OCI-LY1 (cell line): ENCODE data around the gene BTRC.

Experiments
- H2AFZ ChIP-seq: fragments of 200-600 bp; sonication (generic), shearing (Covaris generic); 2 replicates; pipeline ENCODE4 v1.6.0; 2014; ENCODE audit warnings: antibody characterized with exemption, mild to moderate bottlenecking, low read length
- H3F3A ChIP-seq: fragments of 200-600 bp; sonication (generic), shearing (Covaris generic); 2 replicates; pipeline ENCODE4 v1.6.0; 2014; ENCODE audit warnings: mild to moderate bottlenecking, antibody characterized with exemption, low read length, moderate library complexity; ENCODE audit not compliant: insufficient read depth
- H3K27ac ChIP-seq: fragments of 200-600 bp; sonication (generic); 2 replicates; pipeline ENCODE4 v1.5.1; 2014; ENCODE audit warnings: low read length, mixed run types, mild to moderate bottlenecking, low read depth; ENCODE audit not compliant: poor library complexity, severe bottlenecking
- H3K27me3 ChIP-seq: fragments of 200-600 bp; sonication (generic); 2 replicates; pipeline ENCODE4 v1.6.0; 2014; ENCODE audit warnings: antibody characterized with exemption, mild to moderate bottlenecking, low read length, moderate library complexity; ENCODE audit not compliant: insufficient read depth
- H3K36me3 ChIP-seq: fragments of 200-600 bp; sonication (generic); 2 replicates; pipeline ENCODE4 v1.6.1; 2014; ENCODE audit warnings: mild to moderate bottlenecking, antibody characterized with exemption, low read length, moderate library complexity, mixed read lengths; ENCODE audit not compliant: insufficient read depth
- H3K4me1 ChIP-seq: fragments of 200-600 bp; sonication (generic); 2 replicates; pipeline ENCODE4 v1.5.1; 2014; ENCODE audit warnings: mild to moderate bottlenecking, low read length, moderate library complexity; ENCODE audit not compliant: insufficient read depth, severe bottlenecking
- H3K4me2 ChIP-seq: fragments of 200-600 bp; sonication (generic), shearing (Covaris generic); 2 replicates; pipeline ENCODE4 v1.6.1; 2014; ENCODE audit warnings: low read length
- H3K4me3 ChIP-seq: fragments of 200-600 bp; sonication (generic); 2 replicates; pipeline ENCODE4 v1.5.1; 2014; ENCODE audit warnings: low read length, low read depth, mild to moderate bottlenecking, mixed read lengths; ENCODE audit not compliant: poor library complexity, severe bottlenecking
- H3K79me2 ChIP-seq: fragments of 200-600 bp; shearing (Covaris generic); 2 replicates; pipeline ENCODE4 v1.6.1; 2016; ENCODE audit warnings: mixed run types, low read length, mixed read lengths; ENCODE audit not compliant: insufficient read depth
- H3K9ac ChIP-seq: fragments of 200-600 bp; sonication (generic), shearing (Covaris generic); 2 replicates; pipeline ENCODE4 v1.6.1; 2014; ENCODE audit warnings: mild to moderate bottlenecking, low read length, mixed read lengths
- H3K9me2 ChIP-seq: fragments of 200-600 bp; sonication (generic), shearing (Covaris generic); 2 replicates; pipeline ENCODE4 v1.6.1; 2014; ENCODE audit warnings: low read depth, mild to moderate bottlenecking, low read length, mixed read lengths
- H3K9me3 ChIP-seq: fragments of 200-600 bp; shearing (Covaris generic); 2 replicates; pipeline ENCODE4 v1.6.1; 2014; ENCODE audit warnings: low read length, mixed read lengths
- H4K20me1 ChIP-seq: fragments of 200-600 bp; sonication (generic), shearing (Covaris generic); 2 replicates; pipeline ENCODE4 v1.6.0; 2016; ENCODE audit warnings: mild to moderate bottlenecking, low read length; ENCODE audit not compliant: insufficient read depth
- CTCF ChIP-seq: fragments of 200-600 bp; sonication (generic), shearing (Covaris generic); IDR thresholded peaks from 2 replicates; pipeline ENCODE4 v1.5.1; 2017; ENCODE audit warnings: mild to moderate bottlenecking, antibody characterized with exemption, low read length, moderate library complexity, mixed read lengths
- EZH2 ChIP-seq: fragments of 200-600 bp; sonication (generic), shearing (Covaris generic); IDR thresholded peaks from 2 replicates; pipeline ENCODE4 v1.8.0; 2017; ENCODE audit warnings: borderline replicate concordance, mixed run types, mild to moderate bottlenecking, antibody characterized with exemption, low read length, moderate library complexity, mixed read lengths

The BTRC gene

GRCh38 chr10:101572785-101573184 is 218.8 kb downstream of the BTRC start:
- Histone ChIP-seq H3K27ac (no peak overlapping the region), H3K4me1 (peaks cover 10% of the 10 kb centered on the region), H4K20me1 (no peaks in the 10 kb centered on the region), H3K4me3 (no peak overlapping the region), H3K27me3 (no peaks in the 10 kb centered on the region), H3K9ac (no peak overlapping the region), H3K4me2 (no peak overlapping the region), H3K79me2 (no peaks in the 10 kb centered on the region), H2AFZ (no peak overlapping the region), H3K9me3 (no peaks in the 10 kb centered on the region), H3F3A (no peaks in the 10 kb centered on the region), H3K36me3 (no peaks in the 10 kb centered on the region), H3K9me2 (no peaks in the 10 kb centered on the region)
- TF ChIP-seq EZH2 = no peak
- TF ChIP-seq CTCF = no peak

- Histone ChIP-seq H3K4me3 (no peak overlapping the region), H3K4me2 (no peak overlapping the region), H3K27ac (no peak overlapping the region), H3K4me1 (peaks cover 10% of the 10 kb centered on the region), H3K9me3 (no peaks in the 10 kb centered on the region), H3K36me3 (no peaks in the 10 kb centered on the region), H3K27me3 (no peaks in the 10 kb centered on the region), H2AFZ (no peak overlapping the region), H3K79me2 (no peaks in the 10 kb centered on the region), H3F3A (no peaks in the 10 kb centered on the region), H3K9ac (no peak overlapping the region), H4K20me1 (no peaks in the 10 kb centered on the region), H3K9me2 (no peaks in the 10 kb centered on the region)
- TF ChIP-seq EZH2 (no peak), CTCF (no peak)
Measured at GRCh38 chr10:101573885-101574753, 220.2 kb downstream of the BTRC start.

GRCh38 chr10:101575091-101575490 is 221.1 kb downstream of the BTRC start:
- no peak overlapping the region for H3K27ac ChIP-seq
- no peak overlapping the region for H3K9ac ChIP-seq
- H3K79me2 ChIP-seq = no peaks in the 10 kb centered on the region
- H3K4me3 ChIP-seq = no peak overlapping the region
- no peak overlapping the region for H2AFZ ChIP-seq
- H3K4me2 ChIP-seq = no peak overlapping the region
- peaks cover 4% of the 10 kb centered on the region for H3K4me1 ChIP-seq
- no peaks in the 10 kb centered on the region for H3K9me2 ChIP-seq
- no peaks in the 10 kb centered on the region for H3F3A ChIP-seq
- no peaks in the 10 kb centered on the region for H3K36me3 ChIP-seq
- TF ChIP-seq EZH2 = no peak
- TF ChIP-seq CTCF = no peak
- H3K27me3 ChIP-seq = no peaks in the 10 kb centered on the region
- no peaks in the 10 kb centered on the region for H3K9me3 ChIP-seq
- H4K20me1 ChIP-seq = no peaks in the 10 kb centered on the region
